NCI-H2171 treated with DMSO at 0.1 percent for 48 hours (cell line): ENCODE data around the gene ARHGAP32.

Experiments used
- DNase-seq: peaks from one replicate; lab custom pipeline; 2025; lab: John Stamatoyannopoulos, UW

Gene ARHGAP32

GRCh38 chr11:129192150-129192549 lies at the start of gene ARHGAP32:
Gene ARHGAP32, minus strand, starts transcription at chr11:129192325. Its CDS starts 127 bp downstream, at chr11:129192198.
- no peak for DNase-seq

DNA sequence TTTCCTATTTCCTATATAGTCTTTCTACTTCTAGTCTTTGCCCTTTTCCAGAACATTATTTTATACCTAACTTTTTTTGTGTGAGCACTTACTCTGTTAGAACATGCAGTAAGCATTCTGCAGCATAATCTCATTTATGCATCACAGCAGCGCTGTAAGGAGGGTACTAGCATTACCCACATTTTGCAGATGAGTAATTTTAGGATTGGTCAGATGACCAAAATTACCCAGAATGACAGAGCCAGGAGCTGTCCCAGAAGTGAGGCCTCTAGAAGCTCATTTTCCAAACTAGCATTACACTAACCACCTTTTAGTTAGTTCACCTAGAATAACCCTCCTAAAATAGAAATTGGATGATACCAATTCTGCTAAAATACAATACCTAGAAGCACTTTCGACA lies 47.1 kb upstream of the ARHGAP32 start:
- no peak for DNase-seq

GRCh38 chr11:129237880-129238638 lies 45.9 kb upstream of the ARHGAP32 start:
- DNase-seq: no peak

DNA sequence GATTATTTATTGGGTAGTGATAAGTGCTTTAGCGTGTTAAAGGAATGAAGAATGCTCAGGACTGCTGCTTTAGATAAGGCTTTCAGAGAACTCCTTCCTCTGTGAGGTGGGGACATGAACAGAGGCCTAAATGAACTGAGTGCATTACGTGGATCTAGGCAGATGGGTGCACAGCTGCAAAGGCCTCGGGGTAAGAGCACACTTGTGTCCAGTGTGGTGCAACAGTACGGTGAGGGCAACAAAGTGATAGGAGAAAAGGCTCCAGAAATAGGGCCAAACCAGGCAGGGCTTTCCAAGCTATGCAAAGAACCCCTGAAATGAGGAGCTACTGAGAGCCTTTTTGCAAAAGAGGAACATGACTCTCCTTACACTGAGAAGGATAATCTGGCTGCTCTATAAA lies 45.3 kb upstream of the ARHGAP32 start:
- no peak for DNase-seq

DNA sequence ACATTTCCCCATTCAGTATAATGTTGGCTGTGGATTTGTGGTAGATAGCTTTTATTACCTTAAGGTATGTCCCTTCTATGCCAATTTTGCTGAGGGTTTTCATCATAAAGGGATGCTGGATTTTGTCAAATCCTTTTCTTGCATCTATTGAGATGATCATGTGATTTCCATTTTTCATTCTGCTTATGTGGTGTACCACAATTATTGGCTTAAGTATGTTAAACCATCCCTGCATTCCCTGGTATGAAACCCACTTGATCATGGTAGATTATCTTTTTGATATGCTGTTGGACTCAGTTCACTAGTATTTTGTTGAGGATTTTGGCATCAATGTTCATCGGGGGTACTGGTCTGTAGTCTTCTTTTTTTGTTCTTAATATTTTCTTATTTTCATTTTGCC lies 44.7 kb upstream of the ARHGAP32 start:
- no peak for DNase-seq

DNA sequence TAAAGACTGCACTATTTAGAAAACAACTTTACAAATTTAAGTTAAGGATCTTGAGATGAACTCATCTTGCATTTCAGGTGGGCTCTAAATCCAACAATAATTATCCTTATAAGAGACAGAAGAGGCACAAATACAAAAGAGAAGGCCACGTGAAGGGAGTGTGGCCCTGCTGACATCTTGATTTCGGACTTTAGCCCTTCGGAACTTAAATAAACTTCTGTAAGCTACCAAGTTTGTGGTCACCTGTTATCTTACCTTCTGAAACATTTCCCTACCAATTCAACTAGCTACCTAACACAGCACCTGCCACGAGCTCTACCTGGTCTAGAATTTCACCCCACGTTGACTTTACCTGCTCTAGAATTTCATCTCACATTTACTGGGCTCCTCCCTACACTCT lies 42.9 kb upstream of the ARHGAP32 start:
- DNase-seq: no peak

GRCh38 chr11:129230006-129230405 lies 37.9 kb upstream of the ARHGAP32 start:
- no peak for DNase-seq

DNA sequence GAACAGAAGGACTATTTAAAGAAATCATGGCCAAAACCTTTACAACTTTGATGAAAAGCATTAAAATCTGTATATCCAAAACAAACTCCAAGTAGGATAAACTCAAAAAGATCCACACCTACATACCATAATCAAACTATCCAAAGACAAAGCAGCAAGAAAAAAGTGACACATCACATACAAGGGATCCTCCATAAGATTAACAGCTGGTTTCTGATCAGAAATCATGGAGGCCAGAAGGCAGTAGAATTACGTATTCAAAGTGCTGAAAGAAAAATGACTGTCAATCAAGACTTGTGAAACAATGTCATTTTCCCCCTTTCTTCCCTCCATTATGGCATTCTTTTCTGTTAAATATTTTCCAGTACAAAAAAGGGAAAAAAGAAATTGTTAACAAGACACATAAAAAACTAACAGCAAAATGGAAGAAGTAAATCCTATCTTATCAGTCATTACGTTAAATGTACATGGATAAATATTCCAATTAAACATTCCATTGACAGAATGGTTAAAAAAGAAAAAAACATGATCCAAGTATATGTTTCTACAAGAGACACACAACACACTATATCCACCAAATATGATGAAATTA lies 34.2 kb upstream of the ARHGAP32 start:
- no peak for DNase-seq

DNA sequence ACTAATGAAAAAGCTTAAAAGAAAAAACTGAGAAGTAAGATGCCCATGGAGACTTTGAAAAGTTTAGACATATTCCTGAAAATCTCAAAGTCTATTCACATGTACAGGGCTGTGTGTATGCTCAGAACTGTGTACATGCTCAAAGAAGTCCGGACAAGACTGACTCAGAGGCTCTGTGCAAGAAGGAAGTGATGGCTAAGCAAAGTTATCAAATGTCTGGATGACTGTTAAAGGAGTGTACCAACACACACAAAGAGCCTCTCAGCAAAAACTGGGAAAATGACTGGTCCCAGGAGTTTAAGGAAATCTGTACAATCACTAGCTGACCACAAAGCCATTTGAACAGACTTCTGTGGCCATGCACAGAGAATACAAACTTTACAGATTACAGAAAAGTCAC lies 33.1 kb upstream of the ARHGAP32 start:
- no peak for DNase-seq

DNA sequence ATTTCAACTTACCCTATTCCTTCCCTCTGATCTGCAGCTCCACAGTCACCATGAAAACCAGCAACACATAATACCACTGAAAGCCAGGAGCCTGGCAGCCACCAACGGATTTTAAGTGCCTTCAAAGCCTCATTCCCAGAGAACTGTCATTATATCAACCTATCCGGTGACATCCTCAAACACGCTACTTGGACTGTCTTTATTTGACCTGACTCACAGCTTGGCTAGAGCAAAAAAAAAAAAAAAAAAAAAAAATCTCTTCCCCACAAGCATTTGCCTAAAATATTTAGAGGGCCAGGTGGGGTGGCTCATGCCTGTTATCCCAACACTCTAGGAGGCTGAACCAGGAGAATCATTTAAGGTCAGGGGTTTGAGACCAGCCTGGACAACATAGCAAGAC lies 32.4 kb upstream of the ARHGAP32 start:
- DNase-seq: no peak

DNA sequence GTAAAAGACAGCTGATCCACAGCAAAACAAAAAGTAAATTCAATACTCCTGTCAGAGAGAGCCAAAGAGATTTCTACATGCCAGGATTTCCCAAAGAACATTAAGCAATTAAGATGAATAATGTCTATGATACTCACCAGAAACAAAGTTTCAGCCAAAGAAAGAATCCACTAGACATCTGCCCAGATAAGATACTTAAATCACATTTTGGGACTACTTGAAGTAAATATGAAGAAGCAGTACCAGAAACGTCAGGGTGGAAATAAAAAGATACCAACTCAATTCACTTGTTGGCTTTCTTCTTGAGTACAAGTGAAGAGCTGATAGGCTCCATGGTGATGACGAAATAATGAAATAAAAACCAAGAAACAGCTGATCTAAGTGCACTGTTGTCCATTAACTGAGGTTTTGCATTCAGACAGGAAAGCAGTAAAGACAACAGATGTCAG lies 31.6 kb upstream of the ARHGAP32 start:
- DNase-seq: no peak

GRCh38 chr11:129223260-129223659 lies 31.1 kb upstream of the ARHGAP32 start:
- DNase-seq: no peak

DNA sequence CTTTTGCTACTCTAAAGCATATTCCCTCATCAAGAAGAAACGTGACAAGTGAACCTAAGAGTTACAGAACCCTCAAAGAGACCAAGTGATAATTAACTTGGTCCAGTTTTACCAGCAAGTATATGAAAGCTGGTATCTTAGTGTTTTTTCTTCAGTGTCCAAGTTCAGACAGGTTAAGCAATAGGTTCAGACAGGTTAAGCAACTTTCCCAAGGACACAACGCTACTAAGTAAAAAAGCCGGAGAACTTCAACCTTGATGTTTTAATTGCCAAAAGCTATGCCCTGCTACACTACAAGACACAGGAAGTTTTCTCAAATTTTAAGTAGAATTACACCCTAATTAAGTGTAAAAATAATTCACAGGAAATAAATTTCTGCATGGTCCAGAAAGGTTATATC lies 30.0 kb upstream of the ARHGAP32 start:
- DNase-seq: no peak

DNA sequence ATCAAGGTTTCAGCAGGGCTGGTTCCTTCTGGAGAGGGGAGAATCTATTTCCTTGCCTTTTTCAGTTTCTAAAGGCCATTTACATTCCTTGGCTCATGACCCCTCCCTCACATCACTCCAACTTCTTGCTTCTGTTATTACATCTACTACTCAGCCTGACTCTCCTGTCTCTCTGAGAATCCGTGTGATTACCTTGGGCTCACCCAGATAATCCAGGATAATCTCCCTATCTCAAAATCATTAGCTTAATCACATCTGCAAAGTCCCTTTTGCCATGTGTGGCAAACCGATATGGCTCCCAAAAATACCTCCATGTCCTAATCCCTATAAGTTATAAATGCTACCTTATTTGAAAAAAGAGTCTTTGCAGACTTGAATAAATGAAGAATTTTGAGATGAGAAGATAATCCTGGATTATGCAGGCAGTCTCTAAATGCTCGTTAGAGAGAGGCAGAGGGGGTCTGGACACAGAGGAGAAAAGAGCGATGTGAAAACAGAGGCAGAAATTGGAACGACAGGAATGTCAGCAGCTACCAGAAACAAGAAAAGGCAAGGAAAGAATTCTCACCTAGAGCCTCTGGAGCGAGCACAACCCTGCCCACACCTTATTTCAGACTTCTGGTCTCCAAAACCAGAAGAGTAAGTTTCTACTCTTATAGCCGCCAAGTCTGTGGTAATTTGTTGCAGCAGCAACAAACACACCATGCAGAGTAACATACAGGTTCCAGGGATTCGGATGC lies 23.6 kb upstream of the ARHGAP32 start:
- DNase-seq: no peak

- DNase-seq: no peak
Measured at GRCh38 chr11:129214710-129215295, 22.7 kb upstream of the ARHGAP32 start.

- no peak for DNase-seq
Measured at GRCh38 chr11:129213261-129213660, 21.1 kb upstream of the ARHGAP32 start.

- no peak for DNase-seq
Measured at GRCh38 chr11:129211397-129211796, 19.3 kb upstream of the ARHGAP32 start.

GRCh38 chr11:129210831-129211181 lies 18.7 kb upstream of the ARHGAP32 start:
- no peak for DNase-seq

GRCh38 chr11:129209891-129210830 lies 18.0 kb upstream of the ARHGAP32 start:
- no peak for DNase-seq

GRCh38 chr11:129208863-129209262 lies 16.7 kb upstream of the ARHGAP32 start:
- no peak for DNase-seq

DNA sequence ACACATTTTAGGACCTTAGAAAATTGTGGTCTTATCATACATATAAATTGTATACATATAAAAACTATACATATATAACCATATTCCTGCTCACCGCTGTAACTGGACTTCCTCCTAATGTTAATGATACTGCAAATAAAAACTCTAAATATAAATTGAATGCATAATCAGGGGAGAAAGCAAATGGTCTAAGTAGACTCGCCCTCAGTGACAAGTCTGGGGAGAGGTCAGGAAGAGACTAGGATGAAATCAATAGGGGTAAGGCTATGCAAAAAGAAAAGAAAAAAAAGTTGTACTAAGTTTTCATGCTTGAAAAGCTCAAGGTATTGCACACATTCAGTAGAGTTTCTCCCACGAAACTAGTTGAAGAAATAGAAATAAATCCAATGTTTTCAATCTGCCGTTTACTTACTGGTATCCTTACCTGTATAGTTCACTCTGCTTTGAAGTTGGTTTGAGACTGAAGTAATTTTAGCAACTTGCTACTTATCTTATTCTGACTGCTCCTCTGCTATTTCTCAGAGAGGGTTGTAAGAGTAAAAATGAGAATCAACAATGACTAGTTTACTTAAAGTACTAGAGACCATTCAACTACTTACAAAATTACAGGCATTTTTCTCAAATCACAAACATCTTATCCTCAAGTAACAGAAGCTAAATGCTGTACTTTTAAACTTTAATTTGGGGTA lies 12.2 kb upstream of the ARHGAP32 start:
- no peak for DNase-seq
